Umbilical cord (tissue), 2 donors: ENCODE data around the gene RASSF9. TPM values are rescaled to one million over a fixed set of nuclear protein-coding genes. Genes with fewer than 3 reads are reported as not detected.
A peak's percentile ranks its signal among the peaks of the same experiment; 100 is the strongest.

Experiments
- DNase-seq: peaks from one replicate; pipeline ENCODE4 v3.0.0-alpha.2; 2015; ENCODE audit warnings: low spot score
- total RNA-seq: library from RNA; depleted of rRNA; stranded (reverse); fragments of >200 nt; gene quantifications from one replicate; pipeline ENCODE4 v1.2.3, GENCODE V29; 2014; ENCODE audit warnings: low replicate concordance; ENCODE audit not compliant: insufficient read depth

Gene RASSF9
- total RNA-seq, 1 donor from 2014 or later: 3.9 TPM

DNA sequence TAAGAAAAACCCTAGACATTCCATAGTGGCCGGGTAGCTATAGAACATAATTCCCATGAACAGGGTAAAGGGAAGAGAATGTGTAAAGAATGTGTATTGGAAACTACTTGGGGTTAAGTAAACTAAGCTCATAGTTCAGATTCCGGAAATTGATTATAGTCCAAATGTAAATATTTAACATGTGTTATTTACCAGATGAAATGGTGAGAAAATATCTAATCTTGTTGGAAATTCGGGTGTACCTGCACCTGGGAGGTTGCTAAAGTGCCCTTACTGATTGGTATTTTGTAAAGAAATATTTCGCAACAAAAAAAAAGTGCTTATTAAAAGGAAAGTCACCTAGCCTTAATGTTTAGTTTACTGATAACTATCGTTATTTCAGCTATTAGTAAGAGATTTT is 14.4 kb downstream of the RASSF9 start:
- DNase-seq: no peak

GRCh38 chr12:85821206-85821605 is 15.0 kb downstream of the RASSF9 start:
- DNase-seq: no peak

DNA sequence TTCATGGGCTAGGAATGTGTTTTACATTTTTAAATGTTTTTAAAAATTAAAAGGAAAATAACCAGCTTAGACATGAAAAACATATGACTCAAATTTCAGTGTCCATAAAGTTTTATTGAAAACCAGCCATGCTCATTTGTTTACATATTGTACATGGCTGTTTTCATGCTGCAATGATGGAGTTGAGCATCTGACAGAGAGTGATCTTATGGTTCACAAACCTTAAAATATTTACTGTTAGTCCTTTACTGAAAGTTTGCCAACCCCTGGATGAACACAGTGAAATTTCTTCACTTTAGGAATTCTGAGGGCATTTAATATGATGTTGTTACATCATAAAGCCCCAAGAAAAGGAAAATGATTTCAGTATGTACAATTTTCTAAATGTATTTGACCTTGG is 16.1 kb downstream of the RASSF9 start:
- no peak for DNase-seq

- DNase-seq: no peak
Measured at GRCh38 chr12:85814741-85815140, 21.5 kb downstream of the RASSF9 start.

GRCh38 chr12:85814071-85814470 is 22.1 kb downstream of the RASSF9 start:
- DNase-seq: no peak

GRCh38 chr12:85809500-85809899 is 26.7 kb downstream of the RASSF9 start:
- no peak for DNase-seq

- no peak for DNase-seq
Measured at GRCh38 chr12:85807730-85808129, 28.5 kb downstream of the RASSF9 start.

GRCh38 chr12:85805654-85806053 is 30.6 kb downstream of the RASSF9 start:
- DNase-seq: no peak

DNA sequence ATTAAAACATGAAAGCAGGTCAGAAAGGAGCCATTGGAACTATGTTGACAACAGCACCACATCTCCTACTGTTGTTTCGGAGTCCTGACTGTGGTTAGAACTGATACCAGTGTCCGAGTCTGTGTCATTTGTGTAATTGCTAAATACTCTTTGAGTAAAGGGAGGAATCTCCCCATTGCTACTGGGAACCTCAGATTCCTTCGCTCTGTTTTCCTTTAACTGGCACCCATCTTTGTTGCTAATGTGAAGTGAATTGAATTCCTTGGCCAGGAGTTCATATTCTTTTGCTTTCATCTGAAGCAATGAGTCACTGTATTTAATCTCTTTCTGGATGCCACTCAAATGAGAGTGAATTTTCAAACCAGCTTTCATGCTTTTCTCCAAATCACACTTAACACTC is 31.5 kb downstream of the RASSF9 start:
- DNase-seq: no peak

GRCh38 chr12:85803923-85804322 is 32.3 kb downstream of the RASSF9 start:
- no peak for DNase-seq

DNA sequence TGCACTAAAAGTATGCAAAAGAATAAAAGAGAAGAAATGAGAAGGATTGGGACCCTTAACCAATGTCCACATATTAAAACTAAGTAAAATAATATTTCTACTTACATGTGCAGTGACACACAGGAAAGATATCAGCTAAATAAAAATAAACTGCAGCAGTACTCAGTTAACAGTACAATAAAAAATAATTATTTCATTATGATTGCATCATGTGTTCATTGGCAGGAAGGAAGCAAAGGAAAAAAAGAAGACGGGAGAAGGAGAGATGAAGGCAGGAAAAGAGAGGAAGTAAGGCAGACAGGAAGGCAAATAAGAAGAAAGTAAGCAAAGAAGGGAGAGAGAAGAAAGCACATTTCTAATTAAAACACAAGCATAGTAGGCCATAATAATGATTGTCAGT is 33.0 kb downstream of the RASSF9 start:
- no peak for DNase-seq

DNA sequence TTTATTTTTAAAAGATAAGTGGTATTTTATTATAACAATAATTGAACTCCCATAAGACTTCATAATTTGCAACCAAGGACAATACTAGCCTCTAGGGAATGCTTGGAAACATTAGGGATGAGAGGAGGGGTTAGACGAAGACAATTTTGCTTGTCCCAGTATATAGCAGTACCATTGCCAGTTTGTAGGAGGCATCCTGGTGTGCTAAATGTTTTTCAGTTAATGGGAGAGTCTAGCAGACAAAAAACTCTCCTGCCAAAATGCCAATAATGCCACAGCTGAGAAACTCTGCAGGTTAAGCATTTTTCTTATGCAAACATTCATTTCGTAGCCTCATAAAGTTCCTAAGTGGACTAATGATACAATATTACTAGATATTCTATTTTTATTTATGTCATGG is 38.1 kb downstream of the RASSF9 start:
- no peak for DNase-seq

GRCh38 chr12:85796001-85796400 is 40.2 kb downstream of the RASSF9 start:
- DNase-seq: no peak

DNA sequence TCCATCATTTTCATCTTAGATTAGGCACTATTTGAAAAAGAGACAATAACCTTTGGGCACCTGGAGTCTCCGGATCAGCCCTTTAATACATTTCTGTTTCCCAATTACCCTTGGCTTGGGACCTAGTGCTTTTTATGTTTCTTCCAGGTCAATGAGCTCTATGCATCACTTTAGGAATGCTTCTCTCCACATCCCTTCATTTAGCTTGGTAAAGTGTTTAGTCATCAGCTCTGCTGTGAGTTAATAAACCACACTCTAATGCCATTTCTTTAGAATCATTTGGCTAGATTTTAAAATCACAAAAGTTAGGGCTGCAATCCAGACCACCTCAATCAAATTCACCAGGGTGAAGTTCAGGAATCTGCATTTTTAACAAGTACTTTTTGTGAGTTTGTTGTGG is 41.7 kb downstream of the RASSF9 start:
- no peak for DNase-seq

DNA sequence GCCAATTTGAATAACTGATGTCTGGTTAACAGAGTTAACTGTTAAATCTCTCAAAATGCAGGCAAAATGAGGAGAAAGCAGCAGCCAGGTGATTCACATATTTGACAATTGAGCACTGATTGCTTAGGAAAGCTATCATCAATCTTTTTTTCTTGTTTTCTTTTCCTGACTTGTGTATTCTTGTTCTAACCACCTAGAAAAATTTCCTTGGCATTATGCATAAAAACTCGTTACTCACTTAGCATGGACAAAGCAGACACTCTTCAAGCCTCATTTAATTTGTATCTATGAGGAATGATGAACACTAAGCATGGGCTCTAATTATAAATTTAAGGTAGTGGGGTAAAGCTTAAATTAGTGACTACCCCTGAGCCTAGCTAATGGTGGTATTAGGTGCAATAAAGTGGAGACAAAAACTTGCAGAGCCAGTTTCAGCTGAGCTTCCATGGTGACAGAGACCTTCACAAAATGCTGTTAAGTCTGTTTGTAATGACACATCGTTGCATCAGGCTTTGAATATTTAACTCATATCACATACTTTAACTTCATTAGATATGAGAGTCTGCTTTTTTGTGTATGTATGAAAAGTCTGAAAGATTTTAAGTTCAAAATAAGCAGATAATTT is 52.0 kb downstream of the RASSF9 start:
- DNase-seq: peak; percentile 25

- no peak for DNase-seq
Measured at GRCh38 chr12:85782711-85783110, 53.5 kb downstream of the RASSF9 start.

DNA sequence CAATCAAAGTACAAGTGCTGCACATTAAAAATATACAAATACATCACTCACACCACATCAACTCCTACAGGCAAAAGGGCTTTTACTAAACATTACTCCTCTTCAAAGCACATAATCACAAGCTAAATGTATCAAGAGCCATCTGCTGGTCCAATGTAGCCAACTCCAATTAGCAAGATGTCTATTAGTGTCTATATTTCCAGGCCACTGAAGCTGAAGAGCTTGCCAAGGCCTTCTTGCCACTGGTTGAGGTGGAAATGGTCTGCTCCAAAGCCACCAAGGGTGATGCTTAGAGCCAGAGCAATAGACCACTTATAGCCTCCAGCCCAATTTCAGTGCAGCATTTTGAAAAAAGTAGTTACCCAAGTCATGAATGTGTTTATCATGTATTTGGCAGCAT is 54.4 kb downstream of the RASSF9 start:
- no peak for DNase-seq

- DNase-seq: no peak
Measured at GRCh38 chr12:85779768-85780167, 56.4 kb downstream of the RASSF9 start.

- DNase-seq: no peak
Measured at GRCh38 chr12:85775091-85775490, 61.1 kb downstream of the RASSF9 start.

DNA sequence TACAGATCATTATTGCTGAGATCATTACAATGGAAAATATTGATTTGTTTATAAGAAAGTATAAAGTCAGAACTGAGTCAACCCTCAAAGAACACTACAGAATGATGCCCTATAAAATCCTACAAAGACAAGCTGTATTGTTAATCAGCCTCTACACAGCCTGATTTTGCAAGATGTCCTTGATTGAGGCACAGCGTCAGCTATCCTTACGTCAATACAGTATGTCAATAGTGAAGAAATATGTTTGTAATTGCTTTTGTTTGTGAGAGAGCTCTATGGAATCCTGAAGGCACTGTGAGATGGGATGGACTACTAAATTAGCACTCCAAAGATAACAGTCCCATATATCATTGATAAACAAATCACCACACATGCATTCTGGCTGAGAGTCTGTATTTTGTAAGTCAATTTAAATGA is 70.7 kb downstream of the RASSF9 start:
- DNase-seq: no peak

GRCh38 chr12:85759623-85760022 is 76.6 kb downstream of the RASSF9 start:
- no peak for DNase-seq

DNA sequence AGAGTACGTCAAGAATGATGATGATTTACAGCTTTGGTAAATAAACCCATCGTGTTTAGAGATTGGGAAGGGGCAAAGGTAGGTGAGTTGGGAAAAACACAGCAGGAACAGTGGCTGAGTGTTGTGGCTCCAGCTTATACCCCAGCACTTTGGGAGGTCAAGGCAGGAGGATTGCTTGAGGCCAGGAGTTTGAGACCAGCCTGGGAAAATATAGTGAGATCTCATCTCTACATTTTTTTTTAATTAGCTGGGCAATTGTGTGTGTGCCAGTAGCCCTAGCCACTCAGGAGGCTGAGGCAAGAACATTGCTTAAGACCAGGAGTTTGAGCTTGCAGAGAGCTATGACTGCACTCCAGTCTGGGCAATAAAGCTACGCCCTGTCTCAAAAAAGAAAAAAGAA is 77.1 kb downstream of the RASSF9 start:
- DNase-seq: no peak

- no peak for DNase-seq
Measured at GRCh38 chr12:85755760-85756159, 80.4 kb downstream of the RASSF9 start.
